ENCODE measurements around the gene ZNF423. TPM values are rescaled to one million over a fixed set of nuclear protein-coding genes. Genes with fewer than 3 reads are reported as not detected.

ZNF423 gene
- total RNA-seq, 1 experiment from 2014 or later = not detected

DNA sequence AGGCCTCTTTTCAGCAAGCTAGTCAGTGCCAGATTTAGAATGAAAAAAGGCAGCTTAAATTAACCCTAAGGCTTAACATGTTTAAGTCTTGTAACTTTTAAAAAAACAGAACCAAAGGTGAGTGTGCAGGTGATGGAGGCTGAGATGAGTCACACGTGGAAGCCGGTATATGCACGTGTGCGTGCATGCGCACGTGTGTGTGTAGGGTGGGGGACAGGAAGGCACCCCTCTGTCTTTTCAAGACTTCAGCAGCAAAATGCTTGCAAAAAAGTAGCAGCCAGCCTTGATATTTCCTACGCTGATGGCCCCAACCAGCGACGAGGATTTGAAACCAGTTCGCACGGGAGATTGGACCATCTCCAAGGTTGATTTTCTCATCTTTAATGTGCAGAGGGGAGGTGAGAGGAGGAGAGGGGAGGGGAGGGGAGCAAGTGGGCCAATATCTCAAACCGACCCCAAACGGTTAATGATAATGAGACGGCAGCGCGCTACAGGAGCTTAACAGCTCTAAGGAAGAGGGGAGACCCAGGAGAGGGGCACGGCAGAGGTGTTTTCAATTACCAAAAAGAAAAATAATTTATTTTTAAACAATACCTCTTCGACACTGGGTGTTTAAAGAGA lies 154.7 kb downstream of the ZNF423 start:
- CTCF ChIA-PET = no interaction called here
- no peak overlapping the region for H3K4me3 Mint-ChIP-seq (ENCODE audit: low read depth, unreplicated experiment)
- intact Hi-C loops (cut with micrococcal nuclease; ENCODE audit: unreplicated experiment) = no loop called here
- H3K27me3 Mint-ChIP-seq (ENCODE audit: unreplicated experiment) = peaks cover 100% of the 10 kb centered on the region
- no peak for DNase-seq
- TF ChIP-seq, protein P1, sequence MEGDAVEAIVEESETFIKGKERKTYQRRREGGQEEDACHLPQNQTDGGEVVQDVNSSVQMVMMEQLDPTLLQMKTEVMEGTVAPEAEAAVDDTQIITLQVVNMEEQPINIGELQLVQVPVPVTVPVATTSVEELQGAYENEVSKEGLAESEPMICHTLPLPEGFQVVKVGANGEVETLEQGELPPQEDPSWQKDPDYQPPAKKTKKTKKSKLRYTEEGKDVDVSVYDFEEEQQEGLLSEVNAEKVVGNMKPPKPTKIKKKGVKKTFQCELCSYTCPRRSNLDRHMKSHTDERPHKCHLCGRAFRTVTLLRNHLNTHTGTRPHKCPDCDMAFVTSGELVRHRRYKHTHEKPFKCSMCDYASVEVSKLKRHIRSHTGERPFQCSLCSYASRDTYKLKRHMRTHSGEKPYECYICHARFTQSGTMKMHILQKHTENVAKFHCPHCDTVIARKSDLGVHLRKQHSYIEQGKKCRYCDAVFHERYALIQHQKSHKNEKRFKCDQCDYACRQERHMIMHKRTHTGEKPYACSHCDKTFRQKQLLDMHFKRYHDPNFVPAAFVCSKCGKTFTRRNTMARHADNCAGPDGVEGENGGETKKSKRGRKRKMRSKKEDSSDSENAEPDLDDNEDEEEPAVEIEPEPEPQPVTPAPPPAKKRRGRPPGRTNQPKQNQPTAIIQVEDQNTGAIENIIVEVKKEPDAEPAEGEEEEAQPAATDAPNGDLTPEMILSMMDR (IDR thresholded peaks at IDR 0.05; ENCODE audit: unreplicated experiment) = no peak
- no peaks in the 10 kb centered on the region for H3K4me1 Mint-ChIP-seq (ENCODE audit: low read depth, unreplicated experiment)
- no TSS peak for BruUV-seq (replicated peaks)
- no peaks in the 10 kb centered on the region for H3K9me3 Mint-ChIP-seq (ENCODE audit: low read depth, unreplicated experiment)
- H3K36me3 Mint-ChIP-seq (ENCODE audit: insufficient read depth, unreplicated experiment) = no peaks in the 10 kb centered on the region
- no peak overlapping the region for H3K27ac Mint-ChIP-seq (ENCODE audit: unreplicated experiment)

DNA sequence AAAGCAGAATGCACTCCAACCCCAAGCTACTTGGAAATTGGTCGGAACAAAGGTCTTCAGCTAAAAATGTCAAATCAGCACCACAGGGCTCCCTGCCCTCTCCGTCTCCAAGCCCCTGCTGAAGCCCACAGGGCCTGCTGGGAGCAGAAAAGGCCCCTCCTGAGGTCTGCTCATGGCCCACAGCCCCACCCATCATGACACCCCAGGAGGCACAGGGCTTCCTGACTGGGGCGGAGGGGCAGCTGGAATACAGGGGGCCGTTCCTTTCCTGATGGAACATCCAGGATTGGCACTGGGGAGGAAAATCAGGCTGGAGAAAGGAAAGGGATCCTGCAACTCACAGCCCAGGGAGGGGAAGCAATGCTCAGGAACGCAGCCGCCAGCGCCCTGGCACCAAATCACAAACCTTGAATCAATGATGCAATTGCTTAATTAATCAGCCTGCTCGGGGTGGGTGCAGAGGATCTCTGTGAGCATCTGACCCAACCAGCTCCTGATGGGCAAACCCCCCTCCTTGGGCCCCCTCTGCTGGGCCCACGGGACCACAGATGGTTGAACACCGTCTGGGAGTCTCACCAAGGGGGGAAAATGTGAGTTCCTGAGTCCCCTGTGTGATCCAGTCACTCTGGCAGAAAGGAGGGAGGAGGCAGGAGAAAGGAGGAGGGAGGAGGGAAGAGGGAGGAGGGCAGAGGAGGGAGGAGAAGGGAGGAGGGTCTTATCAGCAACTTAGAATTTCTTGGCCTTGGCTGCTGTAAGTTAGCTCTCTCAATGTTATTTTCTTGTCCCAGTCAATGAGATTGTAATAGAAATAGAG lies 155.5 kb downstream of the ZNF423 start:
- DNase-seq = no peak
- no peak overlapping the region for H3K27ac Mint-ChIP-seq (ENCODE audit: unreplicated experiment)
- H3K4me1 Mint-ChIP-seq (ENCODE audit: low read depth, unreplicated experiment) = no peaks in the 10 kb centered on the region
- H3K27me3 Mint-ChIP-seq (ENCODE audit: unreplicated experiment) = peaks cover 99% of the 10 kb centered on the region
- BruUV-seq (replicated peaks) = no TSS peak
- H3K9me3 Mint-ChIP-seq (ENCODE audit: low read depth, unreplicated experiment) = no peaks in the 10 kb centered on the region
- CTCF ChIA-PET = interaction anchor here (0.6 kb wide), 1 partner anchor 53 kb away, joined by 3 read pairs; no protein-coding TSS in a partner anchor
- intact Hi-C loops (cut with micrococcal nuclease; ENCODE audit: unreplicated experiment) = no loop called here
- TF ChIP-seq, protein P1 (IDR thresholded peaks at IDR 0.05; ENCODE audit: unreplicated experiment) = no peak
- no peak overlapping the region for H3K4me3 Mint-ChIP-seq (ENCODE audit: low read depth, unreplicated experiment)
- no peaks in the 10 kb centered on the region for H3K36me3 Mint-ChIP-seq (ENCODE audit: insufficient read depth, unreplicated experiment)

DNA sequence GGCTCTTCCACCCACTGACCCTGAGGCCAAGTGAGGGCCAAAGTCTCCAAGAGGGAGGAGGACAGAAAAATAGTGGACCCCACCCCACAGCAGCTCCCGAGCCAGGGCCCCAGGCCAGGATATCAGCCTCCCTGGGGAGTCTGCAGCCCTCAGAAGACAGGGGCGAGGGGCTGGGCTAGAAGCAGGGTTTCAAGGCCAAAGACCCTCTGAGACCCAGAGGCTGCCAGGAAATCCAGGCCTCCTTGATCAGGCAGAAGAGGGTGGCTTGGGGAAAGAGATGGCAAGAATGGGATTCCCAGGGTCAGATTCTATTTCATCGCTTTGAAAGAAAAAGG lies 156.1 kb downstream of the ZNF423 start:
- H3K27me3 Mint-ChIP-seq (ENCODE audit: unreplicated experiment) = peaks cover 96% of the 10 kb centered on the region
- DNase-seq = no peak
- intact Hi-C loops (cut with micrococcal nuclease; ENCODE audit: unreplicated experiment) = no loop called here
- no peak overlapping the region for H3K27ac Mint-ChIP-seq (ENCODE audit: unreplicated experiment)
- no peaks in the 10 kb centered on the region for H3K9me3 Mint-ChIP-seq (ENCODE audit: low read depth, unreplicated experiment)
- CTCF ChIA-PET = interaction anchor here (0.6 kb wide), 1 partner anchor 53 kb away, joined by 3 read pairs; no protein-coding TSS in a partner anchor
- no peak overlapping the region for H3K4me3 Mint-ChIP-seq (ENCODE audit: low read depth, unreplicated experiment)
- H3K36me3 Mint-ChIP-seq (ENCODE audit: insufficient read depth, unreplicated experiment) = no peaks in the 10 kb centered on the region
- TF ChIP-seq, protein P1 (IDR thresholded peaks at IDR 0.05; ENCODE audit: unreplicated experiment) = no peak
- H3K4me1 Mint-ChIP-seq (ENCODE audit: low read depth, unreplicated experiment) = no peaks in the 10 kb centered on the region
- BruUV-seq (replicated peaks) = no TSS peak

DNA sequence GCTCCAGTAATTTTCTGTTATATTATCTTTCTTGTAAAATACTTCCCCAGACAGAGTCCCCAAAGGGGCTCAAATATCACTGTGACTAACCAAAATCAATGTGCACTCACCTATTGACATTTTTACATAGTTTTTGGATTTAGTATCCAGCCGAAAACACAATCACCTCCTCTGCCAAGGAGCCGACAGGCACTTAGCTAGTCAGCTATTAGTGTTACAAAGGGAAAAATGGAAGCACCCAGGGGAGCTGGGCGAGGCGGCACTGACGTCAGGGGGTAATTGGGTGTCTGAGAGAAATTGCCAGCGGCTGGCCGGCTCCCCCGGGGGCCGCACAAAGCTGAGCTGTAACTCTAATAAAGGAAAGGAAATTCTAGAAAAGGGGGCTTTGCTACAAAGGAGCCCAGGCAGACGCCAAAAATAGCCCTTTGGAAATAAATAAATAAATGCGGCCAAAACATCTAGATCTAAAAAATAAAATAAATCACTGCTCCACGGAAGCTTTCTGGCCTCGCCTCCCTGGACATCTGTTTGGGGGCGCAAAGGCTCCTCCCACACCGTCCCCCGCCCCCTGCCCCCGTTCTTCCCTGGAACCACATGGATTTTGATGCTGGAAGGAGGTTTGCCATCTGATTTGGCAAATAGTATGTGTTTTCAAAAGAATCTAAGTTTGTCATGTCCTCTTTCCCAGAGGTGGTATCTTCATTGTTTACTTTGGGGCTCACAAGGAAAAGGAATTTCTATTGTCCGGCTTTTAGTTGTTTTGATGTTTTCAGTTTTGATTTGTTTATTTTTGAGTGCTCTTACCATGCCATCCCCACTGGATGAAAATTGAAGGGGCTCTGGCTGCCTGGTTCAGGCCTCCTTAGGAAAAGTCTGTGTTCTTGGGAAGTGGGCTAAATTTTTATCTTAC lies 156.7 kb downstream of the ZNF423 start:
- Mint-ChIP-seq H3K4me3 (ENCODE audit: low read depth, unreplicated experiment) (no peak overlapping the region), H3K27me3 (ENCODE audit: unreplicated experiment) (peaks cover 96% of the 10 kb centered on the region), H3K27ac (ENCODE audit: unreplicated experiment) (no peak overlapping the region), H3K4me1 (ENCODE audit: low read depth, unreplicated experiment) (no peaks in the 10 kb centered on the region), H3K9me3 (ENCODE audit: low read depth, unreplicated experiment) (no peaks in the 10 kb centered on the region), H3K36me3 (ENCODE audit: insufficient read depth, unreplicated experiment) (no peaks in the 10 kb centered on the region)
- intact Hi-C loops (cut with micrococcal nuclease; ENCODE audit: unreplicated experiment) = no loop called here
- no TSS peak for BruUV-seq (replicated peaks)
- CTCF ChIA-PET = no interaction called here
- TF ChIP-seq, protein P1 (IDR thresholded peaks at IDR 0.05; ENCODE audit: unreplicated experiment) = no peak
- no peak for DNase-seq

Measured in Calu3 (cell line).